T-helper 9 cell (primary cell): ENCODE data around the gene TIAM2.
"Not testable (repeated sequence)": the region's sequence is repeated elsewhere in the genome, so short reads cannot be mapped to it uniquely, and the experiment has no call there.

Experiments used
- DNase-seq: peaks from one replicate; pipeline ENCODE4 v3.0.0-alpha.2; 2020

The TIAM2 gene

DNA sequence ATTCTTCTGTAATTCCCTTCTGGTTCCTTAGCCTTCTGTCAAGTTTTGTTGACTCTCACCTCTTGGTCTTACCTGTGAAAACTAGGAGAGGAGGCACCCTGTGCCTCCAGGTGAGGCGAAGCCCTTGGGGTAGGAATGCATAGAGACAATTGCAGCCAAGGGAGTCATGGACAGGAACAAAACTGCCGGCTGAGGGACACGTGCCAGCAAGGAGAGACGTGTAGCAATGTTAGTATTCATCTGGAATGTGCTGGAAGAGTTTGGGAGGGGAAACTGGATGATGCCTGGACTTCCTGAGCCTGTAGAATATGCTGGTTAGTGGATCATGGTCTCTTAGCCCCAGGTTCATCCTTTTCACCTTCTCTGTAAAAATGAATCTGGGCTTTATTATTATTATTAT is 3.9 kb upstream of the TIAM2 start:
- no peak for DNase-seq

DNA sequence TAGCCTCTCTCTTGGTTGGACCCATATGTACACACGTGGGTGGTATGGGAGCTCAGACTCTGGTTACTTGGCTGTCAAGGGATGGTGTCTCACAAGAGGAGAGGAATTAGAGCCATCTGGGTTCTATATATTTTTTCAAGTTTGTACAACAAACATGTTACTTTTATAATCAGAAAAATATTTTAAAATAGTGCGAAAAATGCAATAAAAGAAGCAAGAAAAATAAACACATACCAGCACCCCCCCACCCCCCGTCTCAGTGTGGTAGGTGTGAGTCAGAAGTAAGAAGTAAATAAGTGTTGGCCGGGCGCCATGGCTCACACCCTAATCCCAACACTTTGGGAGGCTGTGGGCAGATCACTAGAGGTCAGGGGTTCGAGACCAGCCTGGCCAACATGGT is 2.1 kb upstream of the TIAM2 start:
- DNase-seq: no peak

DNA sequence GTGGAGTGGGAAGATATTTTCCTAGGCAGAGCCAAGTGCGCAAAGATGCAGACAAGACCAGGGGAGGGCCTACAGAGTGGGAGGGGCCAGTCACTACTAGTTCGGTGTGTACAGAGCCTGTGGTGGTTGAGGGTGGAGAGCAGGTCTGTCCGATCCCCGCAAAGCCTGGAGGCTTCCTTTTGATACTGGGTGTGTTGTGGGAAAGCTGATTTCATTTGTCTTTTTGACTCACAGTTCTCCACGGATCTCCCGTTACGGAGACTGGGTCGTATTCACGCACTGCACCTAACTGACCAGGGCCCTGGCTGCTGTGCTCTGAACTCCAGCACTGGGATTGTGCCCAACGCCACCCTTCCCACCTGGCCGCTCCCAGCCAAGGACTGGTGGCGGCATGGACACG is 1.4 kb upstream of the TIAM2 start:
- no peak for DNase-seq

DNA sequence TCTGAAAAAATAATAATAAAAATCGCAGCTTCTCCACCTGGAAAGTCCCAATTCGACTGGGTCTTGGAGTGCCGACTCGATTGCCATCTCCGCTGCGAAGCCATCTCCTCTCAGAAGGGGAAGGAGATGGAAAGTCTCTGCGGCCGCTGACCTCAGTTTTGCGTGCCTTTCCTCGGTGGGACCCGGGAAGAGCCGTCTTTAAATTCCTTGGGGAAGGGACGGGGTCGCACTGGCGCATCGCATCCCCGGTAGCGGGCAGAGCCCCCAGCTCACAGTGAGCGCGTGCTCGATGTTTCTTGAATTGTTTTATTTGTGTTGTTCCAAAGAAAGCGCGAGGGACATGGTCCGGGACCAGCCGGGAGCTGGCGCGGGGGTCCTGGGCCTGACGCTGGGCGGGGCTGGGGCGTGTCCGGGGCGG is 270 bp upstream of the TIAM2 start:
- no peak for DNase-seq

DNA sequence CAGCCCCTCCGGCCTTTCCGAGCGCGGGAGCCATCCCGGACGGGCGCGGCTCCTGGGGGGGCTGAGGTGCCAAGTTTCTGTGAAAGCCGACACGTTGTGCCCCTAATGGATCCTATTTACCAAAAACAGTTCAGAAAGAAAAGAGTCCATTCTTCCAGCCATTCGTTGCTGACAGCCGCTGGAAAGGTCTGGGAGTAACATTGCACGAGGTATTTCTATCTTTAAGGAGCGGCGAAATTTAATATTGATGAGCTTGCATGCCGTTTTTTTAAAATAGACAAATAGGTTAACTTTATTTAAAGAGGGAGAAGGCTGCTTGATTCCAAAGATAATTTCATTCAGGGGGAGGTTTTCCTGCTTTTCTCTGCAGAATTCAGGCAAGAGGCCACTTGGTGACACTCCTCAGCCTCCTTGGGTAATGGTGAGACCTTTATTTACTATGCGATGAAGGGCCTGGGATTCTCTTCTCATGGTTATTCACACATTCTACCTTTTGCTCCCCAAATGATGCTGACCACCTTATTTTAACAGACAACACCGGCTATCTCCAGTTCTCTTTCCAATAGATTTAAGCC is 988 bp downstream of the TIAM2 start:
- no peak for DNase-seq

DNA sequence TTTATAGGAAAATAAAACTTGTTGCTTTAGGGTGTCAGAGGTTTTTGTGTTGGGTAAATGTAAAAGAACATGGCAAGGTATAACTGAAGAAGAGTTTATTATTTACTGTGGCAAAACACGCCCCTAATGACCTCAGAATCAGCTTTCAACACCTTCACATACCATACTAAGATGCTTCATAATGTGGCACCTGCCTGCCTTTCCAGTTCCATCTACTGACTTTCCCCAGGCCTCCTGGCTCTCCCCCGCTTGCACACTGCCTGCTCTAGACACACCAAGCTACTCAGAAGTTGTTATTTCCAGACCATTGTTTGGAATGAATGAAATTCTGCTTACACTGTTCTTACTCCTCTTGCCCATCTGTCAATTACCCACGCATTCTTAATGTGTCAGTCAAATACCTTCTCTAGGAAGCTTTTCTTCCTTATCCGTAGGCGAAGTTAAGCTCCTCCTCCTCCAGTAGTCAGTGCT is 1.8 kb downstream of the TIAM2 start:
- no peak for DNase-seq

DNA sequence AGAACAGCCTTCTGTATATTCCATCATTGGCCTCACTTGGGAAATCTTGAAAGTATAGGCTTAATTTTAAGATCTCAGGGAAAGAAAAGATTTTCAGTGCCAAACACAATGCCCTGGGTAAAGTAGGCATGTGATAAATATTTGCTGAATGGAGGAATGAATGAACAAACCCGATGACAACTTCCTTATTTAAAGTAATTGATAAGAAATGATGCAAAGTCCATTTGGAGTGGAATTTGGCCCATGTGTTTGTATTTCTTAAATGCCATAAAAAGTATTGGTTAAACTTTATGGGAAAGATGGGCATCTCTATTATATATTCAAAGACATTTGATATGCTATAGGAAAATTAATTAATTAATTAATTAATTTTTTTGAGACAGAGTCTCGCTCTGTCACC is 3.7 kb downstream of the TIAM2 start:
- DNase-seq: no peak

DNA sequence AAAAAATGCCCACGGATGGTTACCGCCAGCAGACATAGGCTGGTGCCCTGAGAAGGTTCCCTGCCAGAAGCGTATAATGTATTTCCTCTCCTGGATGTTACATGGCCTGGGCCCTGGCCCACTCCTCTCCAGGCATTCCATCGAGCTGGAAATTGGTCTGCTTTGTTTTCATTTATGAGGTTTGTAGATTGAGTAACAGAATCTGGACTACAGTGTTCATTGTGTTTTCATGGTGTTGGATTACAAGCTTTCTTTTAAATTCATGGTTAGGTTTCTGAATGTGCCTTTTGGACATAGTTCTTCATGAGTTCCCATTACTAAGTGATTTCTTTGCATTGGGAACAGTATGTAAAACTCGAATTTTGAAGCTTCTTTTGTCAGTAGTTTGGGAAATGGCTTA is 6.4 kb downstream of the TIAM2 start:
- DNase-seq: no peak

DNA sequence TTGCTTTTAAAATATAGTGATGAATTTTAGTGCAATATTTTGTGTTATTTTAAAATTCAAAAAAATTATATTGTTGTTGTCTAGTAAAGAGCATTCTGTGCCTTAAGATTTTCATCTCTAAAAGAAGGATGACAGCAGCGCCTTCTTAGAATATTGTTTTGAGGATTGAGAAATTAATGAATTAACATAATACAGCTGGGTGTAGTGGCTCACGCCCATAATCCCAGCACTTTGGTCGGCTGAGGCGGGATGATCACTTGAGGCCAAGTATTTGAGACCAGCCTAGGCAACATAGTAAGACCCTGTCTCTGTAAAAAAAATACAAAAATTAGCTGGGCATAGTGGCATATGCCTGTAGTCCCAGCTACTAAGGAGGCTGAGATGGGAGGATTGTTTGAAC is 6.8 kb downstream of the TIAM2 start:
- DNase-seq: no peak

DNA sequence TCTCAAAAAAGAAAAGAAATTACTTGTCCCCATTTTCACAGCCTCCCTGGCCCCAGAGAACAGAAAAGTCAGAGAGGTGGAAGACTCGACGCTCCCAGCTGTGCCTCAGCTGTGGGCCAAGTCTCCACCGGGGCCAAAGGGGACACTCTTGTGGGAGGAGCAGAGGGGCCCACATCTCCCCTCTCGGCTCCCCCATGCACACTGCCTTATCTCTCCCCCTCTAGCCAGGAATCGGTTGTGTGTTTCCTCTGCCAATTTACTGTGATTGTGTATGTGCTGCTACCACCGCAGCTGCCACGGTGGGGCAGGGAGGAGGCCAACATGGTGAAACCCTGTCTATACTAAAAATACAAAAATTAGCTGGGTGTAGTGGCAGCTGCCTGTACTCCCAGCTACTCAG is 8.4 kb downstream of the TIAM2 start:
- no peak for DNase-seq

DNA sequence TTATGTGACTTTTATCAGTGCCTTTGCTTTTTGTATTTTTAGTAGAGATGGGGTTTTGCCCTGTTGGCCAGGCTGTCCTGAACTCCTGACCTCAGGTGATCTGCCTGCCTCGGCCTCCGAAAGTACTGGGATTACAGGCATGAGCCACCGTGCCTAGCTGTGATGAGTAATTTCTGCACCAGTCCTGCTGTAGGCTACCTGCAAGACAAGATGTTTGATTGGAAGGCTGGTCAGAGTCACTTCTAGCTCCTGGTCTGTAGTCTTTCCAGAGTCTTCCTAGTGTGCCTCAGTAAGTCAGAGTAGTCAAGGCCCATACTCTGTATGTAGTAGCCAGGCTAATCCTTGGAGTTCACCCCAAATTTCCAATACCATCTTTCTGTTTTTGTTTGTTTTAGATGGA is 8.9 kb downstream of the TIAM2 start:
- no peak for DNase-seq

DNA sequence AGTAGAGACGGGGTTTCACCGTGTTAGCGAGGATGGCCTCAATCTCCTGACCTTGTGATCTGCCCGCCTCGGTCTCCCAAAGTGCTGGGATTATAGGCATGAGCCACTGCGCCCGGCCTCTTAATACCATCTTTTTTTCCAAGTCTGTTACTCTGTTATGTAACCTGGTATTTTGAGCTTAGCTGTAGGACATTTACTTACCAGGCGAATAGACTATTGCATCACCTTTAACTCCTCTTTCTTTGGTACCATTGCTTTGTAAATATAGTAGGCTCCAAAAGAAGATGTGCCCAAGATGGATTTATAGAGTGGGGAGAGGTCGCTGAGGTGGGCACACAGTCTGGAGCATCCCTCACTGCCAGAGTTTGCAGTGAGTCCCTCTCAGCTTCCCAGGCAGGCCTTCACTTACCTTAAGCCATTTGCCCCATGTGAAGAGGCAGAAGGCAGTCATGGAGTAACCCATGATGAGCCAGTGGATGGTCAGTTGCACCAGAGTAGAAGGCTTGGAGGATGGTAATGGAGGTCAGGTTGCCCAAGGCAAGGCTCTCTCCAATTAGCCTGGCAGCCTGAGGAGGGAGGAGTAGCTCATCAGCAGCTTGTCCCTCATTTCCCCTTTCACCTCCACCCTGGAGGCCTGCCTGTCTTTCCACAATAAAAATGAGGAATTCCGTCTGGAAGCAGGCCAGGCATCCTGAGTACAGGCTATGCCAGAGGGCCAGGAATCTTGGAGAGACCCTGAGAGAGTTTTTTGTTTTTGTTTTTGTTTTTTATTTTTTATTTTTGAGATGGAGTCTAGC is 9.7 kb downstream of the TIAM2 start:
- no peak for DNase-seq

DNA sequence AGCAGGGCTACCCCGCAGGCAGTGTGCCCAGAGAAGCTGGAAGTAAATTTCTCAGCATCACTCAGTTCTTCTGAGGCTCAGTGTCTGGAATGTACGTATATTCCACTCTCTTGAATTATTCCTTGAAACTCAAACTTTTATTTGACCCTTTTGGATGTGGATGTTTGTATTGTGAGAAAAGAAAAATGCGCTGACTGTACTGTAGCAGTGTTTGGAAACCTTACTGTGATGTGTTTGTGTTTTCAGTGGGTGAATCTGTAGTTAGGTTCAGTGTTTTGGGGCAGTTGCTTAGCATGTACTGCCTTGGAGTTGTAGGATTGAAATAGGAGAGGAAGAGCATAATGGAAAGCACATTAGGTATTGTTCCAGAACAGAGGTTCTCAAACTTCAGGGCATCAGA is 13.5 kb downstream of the TIAM2 start:
- DNase-seq: no peak

DNA sequence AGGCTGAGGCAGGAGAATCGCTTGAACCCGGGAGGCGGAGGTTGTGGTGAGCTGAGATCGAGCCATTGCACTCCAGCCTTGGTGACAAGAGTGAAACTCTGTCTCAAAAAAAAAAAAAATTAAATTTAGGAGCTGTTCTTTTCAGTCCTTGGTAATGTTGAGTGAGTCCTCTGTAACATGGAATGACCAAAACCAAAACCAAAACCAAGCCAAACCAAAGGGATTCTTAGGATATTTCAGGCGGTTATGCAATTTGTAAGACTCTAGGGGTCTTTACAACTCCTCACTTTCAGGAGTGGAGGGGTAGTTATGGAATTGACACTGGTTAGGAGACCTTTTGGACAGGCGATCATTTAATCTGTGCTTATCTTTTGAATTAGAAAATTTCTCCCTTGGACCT is 15.8 kb downstream of the TIAM2 start:
- no peak for DNase-seq

DNA sequence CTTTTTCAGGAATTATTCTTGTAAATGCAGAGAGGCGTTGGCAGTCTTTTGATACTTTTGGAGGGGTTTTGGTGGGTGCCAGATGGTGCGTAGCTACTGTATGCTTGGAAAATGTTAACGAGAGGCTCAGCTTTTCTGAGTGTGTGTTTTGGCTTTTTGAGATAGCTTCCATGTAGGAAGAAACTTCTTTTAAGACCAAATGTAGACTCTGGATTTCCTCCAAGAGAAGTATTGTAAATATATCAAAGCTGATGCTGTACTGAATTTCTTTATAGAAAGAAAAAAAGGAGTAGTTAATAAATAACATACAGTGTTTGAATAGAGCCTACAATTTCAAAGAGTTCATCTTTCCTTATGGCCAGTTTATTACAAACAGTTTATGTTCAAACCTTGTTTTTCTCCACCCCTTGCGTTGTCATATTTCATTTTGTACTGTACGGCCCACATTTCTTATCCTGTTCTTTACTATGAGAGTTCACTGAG is 16.7 kb downstream of the TIAM2 start:
- no peak for DNase-seq

DNA sequence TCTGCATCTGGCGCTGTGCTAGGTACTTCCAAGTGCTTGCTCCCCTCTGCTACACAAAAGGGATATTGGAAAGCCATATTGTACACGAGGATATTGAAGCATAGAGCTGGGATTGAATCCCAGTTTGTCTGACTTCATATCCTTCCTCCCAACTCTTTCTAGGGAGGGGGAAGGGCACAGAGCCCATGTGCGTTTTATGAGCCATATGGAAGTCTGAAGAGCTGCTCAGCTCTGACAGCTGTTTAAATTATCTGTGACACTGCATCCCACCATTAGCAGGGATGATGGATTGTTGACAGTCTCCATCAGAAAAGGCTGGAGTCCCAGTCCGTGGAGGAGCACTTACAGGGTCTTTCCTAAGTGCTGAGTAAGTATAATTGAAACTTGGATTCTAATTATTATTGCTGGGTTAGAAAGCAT is 18.4 kb downstream of the TIAM2 start:
- no peak for DNase-seq

DNA sequence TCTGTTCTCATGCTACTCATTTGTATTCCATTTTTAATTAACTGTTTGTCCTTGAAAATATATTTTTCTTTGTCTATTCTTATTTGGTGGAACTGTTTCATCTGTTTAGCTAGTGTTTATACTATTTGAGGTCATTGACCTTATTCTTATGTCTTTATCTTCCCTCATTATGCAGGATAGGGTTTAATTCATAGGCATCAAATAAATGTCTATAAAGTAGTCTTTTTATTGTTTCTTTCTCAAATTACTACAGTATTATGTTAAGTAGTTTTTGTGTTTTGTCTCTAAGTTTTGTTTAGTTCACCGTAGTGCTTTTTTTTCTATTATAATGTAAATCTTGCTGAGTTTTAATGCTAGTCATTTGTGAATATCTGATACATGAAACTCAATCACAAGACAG is 19.0 kb downstream of the TIAM2 start:
- DNase-seq: no peak

DNA sequence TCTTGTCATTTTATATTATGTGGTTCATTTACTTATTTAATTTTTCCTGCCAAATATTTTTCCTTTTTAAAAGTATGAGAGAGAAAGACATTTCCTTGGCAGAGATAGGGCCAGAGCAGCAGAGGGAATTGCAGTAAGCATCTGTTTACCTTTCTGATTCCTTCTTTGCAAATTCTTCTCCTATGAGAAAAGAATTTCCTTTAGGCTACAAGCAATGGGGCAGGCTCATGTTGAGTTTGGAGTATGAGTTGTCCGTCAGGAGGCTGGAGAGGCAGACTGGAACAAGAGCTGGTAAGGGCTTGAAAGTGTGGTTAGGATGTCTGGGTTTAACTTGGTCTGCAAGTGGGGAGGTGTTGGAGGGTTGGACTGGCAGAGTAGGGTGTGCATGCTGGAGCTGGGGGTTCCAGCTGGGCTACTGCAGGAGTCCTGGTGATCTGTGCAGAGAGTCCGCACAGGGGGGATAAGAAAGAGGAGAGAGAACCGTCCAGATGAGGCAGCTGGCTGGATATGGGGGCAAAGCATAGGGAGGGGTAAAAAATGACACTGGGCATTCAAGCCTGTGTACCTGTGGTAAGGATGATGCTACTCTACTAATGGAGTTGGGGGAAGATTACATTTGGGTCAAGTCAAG is 19.7 kb downstream of the TIAM2 start:
- no peak for DNase-seq

DNA sequence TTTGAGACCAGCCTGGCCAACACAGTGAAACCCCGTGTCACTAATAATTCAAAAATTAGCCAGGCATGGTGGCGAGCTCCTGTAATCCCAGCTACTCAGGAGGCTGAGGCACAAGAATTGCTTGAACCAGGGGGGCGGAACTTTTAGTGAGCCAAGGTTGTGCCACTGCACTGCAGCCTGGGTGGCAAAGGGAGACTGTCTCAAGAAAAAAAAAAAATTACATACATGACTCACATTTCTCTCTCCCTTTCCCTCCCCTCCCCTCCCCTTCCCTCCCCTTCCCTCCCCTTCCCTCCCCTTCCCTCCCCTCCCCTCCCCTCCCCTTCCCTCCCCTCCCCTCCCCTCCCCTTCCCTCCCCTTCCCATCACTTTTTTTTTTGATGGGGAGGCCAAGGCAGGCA is 23.3 kb downstream of the TIAM2 start:
- not testable (repeated sequence) for DNase-seq

DNA sequence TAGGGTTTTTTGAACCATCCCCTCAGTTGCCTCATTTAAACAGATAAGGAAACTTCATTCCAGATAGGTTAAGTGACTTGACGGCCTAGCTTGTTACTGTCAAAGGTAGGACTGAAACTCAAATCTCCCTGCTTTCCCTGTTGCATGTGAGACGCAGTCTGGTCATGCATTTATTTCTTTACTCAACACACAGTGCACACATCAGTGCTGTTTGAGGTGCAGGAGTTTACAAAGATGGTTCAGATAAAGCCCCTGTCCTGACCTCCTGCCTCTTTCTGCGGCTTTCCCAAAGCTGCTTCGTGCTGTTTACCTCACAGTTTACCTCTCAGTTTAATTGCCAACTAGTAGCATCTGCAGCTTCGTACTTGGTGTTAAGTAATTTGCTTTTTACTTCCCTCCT is 26.6 kb downstream of the TIAM2 start:
- DNase-seq: no peak

DNA sequence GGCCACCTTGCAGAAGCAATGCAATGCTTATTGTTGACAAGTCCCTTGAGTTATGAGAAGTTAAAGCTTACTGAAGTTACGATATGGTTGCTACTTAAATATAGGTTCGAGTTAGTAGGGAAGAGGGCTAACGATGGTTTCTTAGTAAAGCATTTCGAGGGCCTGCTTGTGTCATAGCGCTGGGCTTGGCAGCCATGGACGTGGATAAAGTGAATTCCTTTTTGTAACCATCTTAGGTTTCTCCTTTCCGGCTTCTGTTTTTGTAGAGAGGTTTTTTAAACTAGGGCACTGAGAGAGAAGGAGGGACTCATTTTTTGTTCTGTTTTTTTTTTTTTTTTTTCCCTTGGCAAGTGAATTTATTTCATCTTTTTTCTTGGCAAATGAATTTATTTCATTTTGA is 27.6 kb downstream of the TIAM2 start:
- no peak for DNase-seq

DNA sequence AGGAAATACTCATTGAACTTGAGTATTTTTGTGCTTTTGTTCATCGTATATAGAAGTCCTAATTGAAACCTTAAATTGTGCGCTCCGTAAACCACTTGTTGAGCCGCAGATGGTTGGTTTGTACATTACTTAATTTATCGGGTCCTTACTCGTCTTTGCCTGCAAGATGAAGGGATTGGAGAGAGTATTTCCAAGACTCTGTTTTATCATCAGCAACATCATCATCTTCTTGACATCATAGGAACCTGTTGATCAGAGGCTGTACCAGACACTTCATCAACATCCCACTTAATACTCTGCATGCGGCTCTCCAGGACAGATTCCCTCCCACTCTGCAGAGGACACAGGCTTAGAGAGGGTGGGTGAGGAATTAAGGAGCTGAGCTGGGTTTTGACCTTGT is 28.6 kb downstream of the TIAM2 start:
- DNase-seq: no peak

DNA sequence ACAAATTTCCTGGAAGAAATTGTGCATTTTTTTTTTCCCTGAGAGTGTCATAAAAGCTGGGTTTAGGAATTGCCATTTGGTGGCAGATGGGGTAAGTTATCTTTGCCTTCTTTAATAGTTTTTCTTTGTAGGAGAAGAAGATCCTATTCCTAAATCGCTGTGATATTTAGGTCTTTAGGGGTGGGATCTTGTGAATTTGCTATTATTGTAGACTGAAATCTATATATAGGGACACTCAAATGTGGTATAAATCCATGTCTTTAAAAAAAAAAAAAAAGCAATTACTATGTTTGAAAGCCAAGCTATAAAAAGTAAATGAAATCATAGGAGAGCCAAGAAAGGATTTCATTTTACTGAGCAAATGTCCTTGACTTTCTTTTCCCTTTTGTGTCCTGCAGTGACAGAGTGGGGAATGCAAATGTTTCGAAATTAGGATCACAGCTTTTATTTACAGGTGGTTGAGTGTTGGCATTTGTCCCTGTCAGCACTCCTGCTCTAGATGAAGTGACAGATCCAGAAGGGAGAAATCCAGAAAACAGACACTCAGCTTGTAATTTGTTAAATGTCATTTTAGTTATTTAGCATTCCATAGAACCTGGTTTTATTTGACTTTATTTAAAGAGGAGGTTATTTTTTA is 29.4 kb downstream of the TIAM2 start:
- no peak for DNase-seq
